Stimulated activated CD4-positive, alpha-beta T cell treated with anti-CD3 and anti-CD28 coated beads, TNF-alpha, amount 100 ng/mL, for 1 hour (primary cell): ENCODE data around the gene CCR6.
A peak's percentile ranks its signal among the peaks of the same experiment; 100 is the strongest.
"Not testable (repeated sequence)": the region's sequence is repeated elsewhere in the genome, so short reads cannot be mapped to it uniquely, and the experiment has no call there.

Experiments used
- DNase-seq, 3 donors: peaks; one replicate each; pipeline ENCODE4 v3.0.0-alpha.2; 2020; ENCODE audit warnings: low read depth in 3 of 3, low spot score in 1 of 3

Gene CCR6

GRCh38 chr6:167122827-167123657, at the start of gene CCR6:
CCR6 (plus strand) TSS chr6:167123096; CDS start chr6:167136135, 13,039 bp downstream.
- no peak for DNase-seq

DNA sequence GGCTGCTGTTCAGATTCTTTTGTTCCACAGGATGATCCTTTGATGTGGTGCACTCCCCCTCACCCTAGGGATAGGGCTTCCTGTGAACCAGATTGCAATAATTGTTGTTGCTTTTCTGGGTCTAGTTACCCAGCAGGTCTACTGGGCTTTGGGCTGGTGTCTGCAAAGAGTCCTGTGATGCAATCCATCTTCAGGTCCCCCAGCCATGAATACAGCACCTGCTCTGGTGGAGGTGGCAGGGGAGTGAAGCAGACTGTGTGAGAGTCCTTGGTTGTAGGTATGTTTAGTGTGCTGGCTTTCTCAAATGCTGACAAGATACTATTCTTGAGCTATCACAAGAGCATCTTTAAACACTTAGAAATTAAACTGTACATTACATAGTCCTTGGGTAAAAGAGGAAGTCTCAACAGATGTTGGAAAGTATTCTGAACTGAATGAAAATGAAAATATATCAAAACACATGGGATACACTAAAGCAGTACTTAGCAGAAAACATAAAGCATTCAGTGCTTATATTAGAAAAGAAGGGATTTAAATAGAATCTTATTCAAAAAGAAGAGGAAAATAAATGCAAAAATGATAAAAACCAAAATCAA, 49.1 kb upstream of the CCR6 start:
- DNase-seq, result no peak

GRCh38 chr6:167077241-167077932, 45.5 kb upstream of the CCR6 start:
- no peak for DNase-seq

- no peak for DNase-seq
These were observed 44.2 kb upstream of the CCR6 start for GRCh38 chr6:167078745-167079144.

DNA sequence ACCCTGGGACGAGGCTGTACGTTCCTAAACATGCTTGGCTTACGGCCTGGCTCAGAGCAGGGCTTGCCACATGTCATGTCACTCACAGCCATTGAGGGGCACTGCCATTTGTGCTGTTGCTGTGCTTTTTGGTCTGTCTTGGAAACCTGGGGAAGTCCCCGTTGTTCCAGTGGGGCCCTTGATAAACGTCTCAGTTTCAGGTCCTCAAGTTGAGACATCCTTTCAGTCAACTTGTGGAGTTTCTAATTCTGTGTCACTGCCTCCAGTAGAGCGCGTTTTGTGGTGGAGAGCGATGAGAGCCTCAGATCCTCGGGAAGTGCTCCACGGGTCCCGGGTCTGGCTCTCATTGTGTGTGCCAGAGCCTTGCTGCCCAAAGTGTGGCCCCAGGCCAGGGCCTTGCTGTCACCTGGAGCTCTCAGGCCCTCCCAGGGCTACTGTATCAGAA, 43.0 kb upstream of the CCR6 start:
- no peak for DNase-seq

DNA sequence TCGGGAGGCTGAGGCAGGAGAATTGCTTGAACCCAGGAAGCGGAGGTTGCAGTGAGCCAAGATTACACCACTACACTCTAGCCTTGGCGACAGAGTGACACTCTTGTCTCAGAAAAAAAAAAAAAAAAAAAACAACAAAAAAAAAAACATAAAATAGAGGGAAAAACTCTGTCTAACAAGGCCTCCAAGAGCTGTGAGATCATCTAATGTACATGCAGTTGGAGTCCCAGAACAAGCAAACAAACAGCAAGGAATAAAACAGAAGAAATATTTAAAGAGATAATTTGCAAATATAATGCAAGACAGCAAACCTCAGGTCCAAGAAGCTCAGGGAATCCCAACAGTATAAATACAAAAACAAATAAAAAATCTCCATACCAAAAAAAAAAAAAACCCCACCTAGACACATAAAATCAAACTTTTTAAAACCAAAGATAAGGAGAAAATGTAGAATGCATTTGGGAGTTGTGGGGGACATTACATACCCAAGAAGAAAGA, 35.0 kb upstream of the CCR6 start:
- no peak for DNase-seq

DNA sequence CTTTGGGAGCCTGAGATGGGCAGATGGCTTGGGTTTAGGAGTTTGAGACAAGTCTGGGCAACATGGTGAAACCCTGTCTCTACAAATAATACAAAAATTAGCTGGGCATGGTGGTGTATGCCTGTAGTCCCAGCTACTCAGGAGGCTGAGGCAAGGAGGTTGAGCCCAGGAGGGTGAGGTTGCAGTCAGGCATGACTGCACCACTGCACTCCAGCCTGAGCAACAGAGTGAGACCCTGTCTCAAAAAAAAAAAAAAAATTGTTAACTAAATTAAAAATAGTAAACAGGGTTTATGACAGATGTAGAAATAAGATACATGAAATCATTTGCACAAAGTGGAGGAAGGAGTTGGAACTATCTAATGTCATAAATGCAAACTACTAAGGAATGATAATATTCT, 34.2 kb upstream of the CCR6 start:
- DNase-seq, result not testable (repeated sequence)

DNA sequence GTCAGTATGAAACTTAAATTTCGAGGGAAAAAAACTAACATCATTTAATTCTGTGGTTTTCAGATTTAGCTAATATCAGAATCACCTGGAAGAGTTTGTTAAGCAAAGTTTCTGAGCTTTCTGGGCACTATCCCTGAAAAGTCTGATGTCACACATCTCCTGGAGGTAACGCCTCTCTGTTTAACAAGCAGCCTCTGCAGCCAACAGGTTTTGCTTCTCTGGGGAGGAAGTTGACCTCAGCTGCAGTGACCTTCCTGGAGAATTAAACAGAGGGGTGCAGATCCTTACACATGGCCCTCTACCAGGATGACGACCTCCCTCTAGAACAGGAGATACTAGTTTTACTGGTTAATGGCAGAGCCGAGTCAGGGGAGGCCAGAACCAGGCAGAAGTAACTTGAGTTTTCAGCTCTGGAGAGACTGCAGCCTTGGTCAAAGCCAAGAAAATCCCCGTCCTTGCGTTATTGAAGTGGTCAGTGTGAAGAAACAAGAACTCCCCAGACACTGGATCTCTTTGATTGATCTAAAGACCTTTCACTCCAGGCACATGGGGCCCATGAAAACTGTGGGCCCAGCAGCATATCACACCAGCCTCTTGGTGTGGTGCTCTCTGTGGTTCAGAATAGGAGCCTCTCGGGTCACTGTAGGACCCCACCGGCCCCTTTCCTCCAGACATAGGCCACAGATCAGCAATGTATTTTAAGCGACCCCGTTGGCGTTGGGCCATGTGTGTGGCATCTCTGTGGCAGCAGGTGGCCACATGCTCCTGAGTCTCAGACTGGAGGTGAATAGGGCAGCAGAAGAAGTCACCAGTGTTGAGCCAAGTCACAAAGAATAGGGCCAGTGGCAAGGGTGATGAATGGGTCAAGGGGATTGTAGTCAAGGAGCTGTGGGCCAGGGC, 33.4 kb upstream of the CCR6 start:
- DNase-seq, result no peak

GRCh38 chr6:167090171-167090570, 32.7 kb upstream of the CCR6 start:
- no peak for DNase-seq

DNA sequence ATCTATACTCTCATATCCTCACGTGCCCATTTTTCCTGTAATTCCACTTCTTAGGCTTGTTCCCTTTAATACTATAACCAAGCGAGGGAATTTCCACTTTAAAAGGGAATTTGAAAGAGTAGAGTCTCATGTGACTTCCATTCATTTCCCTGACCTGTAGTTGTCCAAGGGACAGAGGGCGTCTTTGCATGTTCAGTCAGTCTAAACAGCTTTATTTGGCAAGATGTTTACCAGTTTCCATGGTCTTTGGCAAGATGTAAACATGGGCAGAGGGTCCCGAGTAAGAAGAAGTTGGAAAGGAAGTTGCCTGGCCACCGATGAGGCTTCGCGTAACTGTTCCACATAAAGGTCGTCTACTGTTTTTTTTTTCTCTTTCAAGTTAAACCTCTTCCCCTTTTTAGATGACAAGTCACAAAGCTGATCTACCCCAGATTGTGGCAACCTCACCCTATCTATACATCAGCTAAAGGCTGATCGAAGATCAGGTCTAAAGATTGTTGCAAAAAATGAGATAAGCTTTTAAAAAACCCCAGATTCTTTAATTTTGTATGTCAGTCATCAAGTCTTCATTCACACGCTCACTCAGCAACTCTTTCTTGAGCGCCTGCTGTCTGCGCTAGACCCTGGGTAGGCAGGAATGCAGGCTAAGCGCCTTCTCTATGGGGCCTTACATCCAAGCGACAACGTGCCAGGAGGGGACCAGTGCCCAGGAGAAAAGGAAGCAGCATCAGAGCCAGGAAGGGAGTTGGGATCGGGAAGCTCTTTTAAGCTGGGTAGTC, 31.7 kb upstream of the CCR6 start:
- DNase-seq, result no peak

DNA sequence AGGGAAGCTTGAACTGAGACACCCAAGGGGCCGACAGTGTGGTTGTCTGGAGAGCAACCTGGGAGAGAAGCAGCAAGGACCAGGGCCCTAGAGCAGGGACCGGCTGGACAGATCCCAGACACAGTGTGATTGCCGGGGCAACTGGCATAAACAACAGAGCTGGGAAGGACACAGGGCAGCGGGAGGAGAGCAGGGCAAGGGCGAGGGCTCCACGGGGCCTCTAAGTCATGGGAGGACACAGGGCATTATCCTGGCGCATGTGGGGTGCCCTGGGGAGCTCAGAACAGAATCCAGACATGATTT, 31.1 kb upstream of the CCR6 start:
- no peak for DNase-seq

DNA sequence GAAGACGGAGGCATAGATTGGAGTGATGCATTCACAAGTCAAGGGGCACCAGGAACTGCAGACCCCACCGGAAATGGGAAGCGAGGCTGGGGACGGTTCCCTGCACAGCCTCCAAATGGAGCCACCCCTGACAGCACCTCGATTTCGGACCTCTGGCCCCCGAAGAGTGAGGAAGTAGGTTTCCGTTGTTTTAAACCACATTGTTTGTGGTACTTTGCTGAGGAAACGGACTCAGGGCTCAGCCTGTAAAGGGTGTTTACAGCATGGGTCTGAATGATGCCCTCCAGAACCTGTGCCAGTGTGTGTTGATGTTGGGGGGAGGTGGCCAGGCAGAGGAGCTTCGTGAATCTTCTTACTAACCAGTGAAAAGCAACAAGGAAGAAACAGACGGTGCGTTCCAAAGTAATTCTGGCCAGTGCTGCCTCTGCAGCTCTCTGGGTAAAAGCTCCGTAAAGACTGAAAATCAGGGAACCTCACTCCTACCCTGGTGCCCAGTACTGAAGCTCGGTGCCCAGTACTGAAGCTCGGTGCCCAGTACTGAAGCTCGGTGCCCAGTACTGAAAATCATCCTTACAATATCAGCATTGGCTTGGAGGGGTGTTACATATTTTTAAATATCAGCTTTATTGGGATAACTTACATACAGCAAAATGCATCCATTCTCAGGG, 30.1 kb upstream of the CCR6 start:
- DNase-seq, result no peak

DNA sequence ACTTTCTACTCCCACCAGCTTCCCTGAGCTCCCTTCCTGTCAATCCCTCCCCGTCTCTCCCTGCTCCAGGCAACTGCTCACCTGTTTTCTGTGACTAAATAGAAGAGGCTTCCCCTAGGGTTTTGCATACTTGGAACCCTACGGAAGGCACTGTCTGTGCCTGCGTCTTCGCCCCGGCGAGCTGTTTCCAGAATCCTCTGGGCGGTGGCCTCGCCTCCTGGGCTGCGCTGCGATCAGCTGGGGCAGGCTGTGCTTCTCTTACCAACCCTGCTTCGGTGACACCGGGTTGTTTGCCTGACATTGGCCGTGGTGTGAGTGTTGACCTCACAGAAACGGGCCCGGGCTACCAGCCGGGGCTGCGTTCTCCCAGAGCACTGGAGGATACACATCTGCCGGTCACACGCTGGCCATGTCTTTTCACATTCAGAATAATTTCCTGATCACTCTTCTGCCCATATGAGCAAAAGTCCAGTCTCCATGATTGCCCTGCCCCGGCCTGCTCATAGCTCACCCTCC, 29.4 kb upstream of the CCR6 start:
- no peak for DNase-seq

DNA sequence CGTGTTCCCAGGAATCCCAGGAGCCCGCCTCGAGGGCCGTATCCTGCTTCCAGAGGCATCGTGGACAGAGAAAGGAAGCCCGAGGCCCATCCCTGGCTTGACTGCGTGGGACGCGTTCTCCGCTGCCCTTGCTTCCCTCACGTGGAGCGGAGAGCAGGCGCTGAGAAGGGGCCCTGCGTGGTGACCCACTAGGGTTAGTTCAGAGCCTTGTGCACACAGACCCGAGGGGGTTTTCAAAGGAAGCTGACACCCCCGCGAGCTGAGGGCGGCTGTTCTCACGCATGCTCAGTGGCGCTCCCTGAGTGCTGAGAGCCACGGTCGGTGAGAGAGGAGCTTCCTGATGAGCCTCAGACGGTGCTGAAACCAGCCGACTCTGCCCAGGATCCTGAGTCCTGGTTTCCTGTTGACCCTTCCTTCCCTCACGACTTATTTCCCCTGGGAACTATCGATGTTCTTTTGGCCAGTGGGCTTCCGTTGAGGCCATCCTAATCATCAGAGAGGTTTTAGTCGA, 28.9 kb upstream of the CCR6 start:
- peak in 2 of 3 donors; percentile 50 to 60 for DNase-seq

DNA sequence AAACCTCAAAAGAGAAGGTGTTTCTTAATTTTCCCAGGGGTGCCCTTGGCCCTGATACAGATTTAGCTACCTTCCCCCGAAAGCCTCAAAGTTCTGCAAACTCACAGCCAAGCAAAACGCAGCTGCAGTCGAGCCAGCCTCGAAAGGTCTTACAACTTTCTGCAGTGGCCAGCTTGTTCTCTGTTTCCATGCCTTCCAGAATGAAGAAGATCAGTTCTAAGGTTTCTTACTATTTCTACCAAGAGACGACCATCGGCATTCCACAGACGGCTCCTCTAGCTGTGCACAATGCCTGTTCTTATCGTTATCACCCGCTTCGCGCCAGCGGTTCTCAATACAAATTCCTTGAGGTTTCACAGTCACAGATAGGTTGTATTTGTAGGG, 28.5 kb upstream of the CCR6 start:
- DNase-seq, result no peak

DNA sequence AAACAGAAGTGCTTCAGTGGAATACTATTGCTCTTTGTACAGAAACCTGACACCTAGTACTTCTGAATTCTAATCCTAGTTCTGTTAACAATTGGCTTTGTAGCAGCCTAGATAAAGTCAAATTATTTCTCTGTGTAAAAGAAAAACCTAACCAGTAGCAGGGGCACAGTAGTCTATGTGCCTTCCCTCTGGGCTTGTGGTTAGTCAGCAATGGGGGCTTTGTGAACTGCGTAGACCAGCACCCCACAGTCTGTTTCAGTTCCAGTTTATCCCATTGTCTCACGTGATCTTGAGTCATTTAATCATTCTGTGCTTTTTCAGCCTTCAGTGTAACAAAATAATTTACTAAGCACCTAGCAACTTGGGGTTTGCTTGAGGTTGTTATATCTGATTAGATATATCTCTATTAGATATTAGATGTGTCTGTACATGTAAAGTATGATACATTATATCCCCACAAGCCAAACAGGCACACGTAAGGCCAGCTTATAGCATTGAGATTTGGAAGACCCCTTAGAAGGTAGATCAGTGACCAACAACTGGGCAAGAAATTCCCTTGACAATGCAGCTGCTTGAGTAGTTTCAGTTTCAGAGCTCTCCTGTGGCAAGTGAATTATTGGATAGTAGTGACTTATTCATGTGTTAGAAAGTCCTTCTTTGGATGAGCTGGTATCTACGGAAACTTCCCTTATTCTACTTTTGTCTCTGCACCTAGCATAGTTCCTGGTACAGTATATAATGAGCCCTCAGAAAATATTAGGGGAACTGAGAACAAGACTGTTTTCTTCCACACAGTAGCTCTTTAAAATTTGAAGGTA, 27.9 kb upstream of the CCR6 start:
- DNase-seq, result no peak

- no peak for DNase-seq
These were observed 27.0 kb upstream of the CCR6 start for GRCh38 chr6:167095888-167096287.

DNA sequence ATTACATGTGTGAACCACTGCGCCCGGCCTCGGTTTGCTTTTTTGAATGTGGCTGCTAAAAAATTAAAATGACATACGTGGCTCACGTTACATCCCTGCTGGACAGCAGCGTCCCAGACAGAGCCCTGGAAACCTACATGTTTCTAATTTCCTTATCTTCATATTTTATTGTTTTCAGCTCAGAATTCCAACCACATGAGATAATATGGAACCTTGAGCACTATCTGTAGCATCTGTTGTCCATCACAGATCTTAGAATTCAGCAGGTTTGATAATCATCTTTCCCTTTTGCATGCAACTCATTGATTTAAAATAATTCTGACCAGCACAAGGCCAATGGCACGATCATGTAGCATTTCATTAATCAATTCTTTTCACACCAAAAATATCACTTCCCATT, 25.9 kb upstream of the CCR6 start:
- DNase-seq, result no peak

DNA sequence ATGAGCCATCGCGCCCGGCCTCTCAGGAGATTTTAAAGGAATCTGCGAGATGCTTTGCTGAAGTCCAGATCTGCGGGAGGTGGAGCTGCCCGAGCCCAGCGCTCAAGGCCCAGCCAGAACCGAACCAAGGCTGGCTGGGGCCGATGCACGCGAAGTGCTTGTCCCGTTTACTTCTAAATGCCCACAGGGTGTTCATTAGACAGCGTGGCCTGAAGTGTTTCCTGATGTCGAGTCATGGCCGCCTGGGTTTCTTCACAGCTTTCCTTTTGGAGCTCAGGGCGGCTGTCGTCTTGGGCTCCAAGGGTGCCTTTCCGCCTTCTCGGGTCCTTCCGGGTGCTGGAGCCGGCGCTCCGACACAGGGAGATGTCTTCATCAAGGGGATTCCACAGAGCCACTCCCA, 25.1 kb upstream of the CCR6 start:
- no peak for DNase-seq
